B cell (primary cell): ENCODE results near the gene CNTNAP2. TPM values are rescaled to one million over a fixed set of nuclear protein-coding genes. Genes with fewer than 3 reads are reported as not detected.

Source experiments
- ATAC-seq: fragments of 200-7000 bp; cut with Tn5 transposase; one replicate; pipeline ENCODE4 v1.10.0; 2021; ENCODE audit warnings: low read depth, mild to moderate bottlenecking, moderate number of reproducible peaks, moderate library complexity
- CTCF ChIA-PET: fragments of 350-600 bp; sonication (Branson Sonifier 250); formaldehyde crosslinking; loops from one replicate; lab custom pipeline; 2021; ENCODE audit warnings: antibody characterized with exemption, inconsistent platforms; lab: Charles Lee
- POLR2A ChIA-PET: fragments of 350-600 bp; sonication (Branson Sonifier 250); formaldehyde crosslinking; loops from one replicate; lab custom pipeline; 2021; ENCODE audit warnings: antibody characterized with exemption; lab: Charles Lee
- DNase-seq: peaks from one replicate; pipeline ENCODE4 v3.0.0; 2013
- H2AFZ ChIP-seq: 2 replicates; pipeline ENCODE4 v1.6.1; 2012; ENCODE audit warnings: mild to moderate bottlenecking, low read depth, low read length; ENCODE audit not compliant: insufficient read depth, poor library complexity, severe bottlenecking
- H3K27ac ChIP-seq, 2 donors: 1 replicate in 1 of 2; 2 replicates in 1 of 2; pipeline ENCODE4 v1.5.1; 2012 to 2013; ENCODE audit warnings: low read length in 2 of 2, mild to moderate bottlenecking in 2 of 2, moderate library complexity in 1 of 2
- H3K27me3 ChIP-seq, 4 experiments: fragments of 200-600 bp in 1 of 4; sonication (generic) in 1 of 4; replicated peaks in 1 of 4; 1 replicate in 2 of 4; 2 replicates in 2 of 4; pipeline versions ENCODE4 v1.6.1 to v1.7.0; 2013 to 2016; ENCODE audit warnings: low read length in 3 of 4, mild to moderate bottlenecking in 2 of 4, mixed read lengths in 1 of 4, moderate library complexity in 1 of 4; ENCODE audit not compliant: insufficient read depth in 4 of 4, control insufficient read depth in 3 of 4; ENCODE audit errors: control extremely low read depth in 1 of 4
- H3K36me3 ChIP-seq, 2 experiments: replicated peaks in 1 of 2; 1 replicate in 1 of 2; 2 replicates in 1 of 2; pipeline versions ENCODE4 v1.6.1 to v1.7.1; 2013; ENCODE audit warnings: low read length in 1 of 2; ENCODE audit not compliant: insufficient read depth in 2 of 2, control insufficient read depth in 1 of 2; ENCODE audit errors: control extremely low read depth in 1 of 2, extremely low read depth in 1 of 2
- H3K4me1 ChIP-seq, 2 donors: fragments of 200-600 bp in 1 of 2; sonication (generic) in 1 of 2; 1 replicate in 1 of 2; 2 replicates in 1 of 2; pipeline versions ENCODE4 v1.5.1 to v1.6.1; 2013 to 2017; ENCODE audit warnings: low read length in 2 of 2; ENCODE audit not compliant: control insufficient read depth in 2 of 2, insufficient read depth in 2 of 2
- H3K4me2 ChIP-seq: replicated peaks from 2 replicates; pipeline ENCODE3; 2012; ENCODE audit warnings: mild to moderate bottlenecking, low read depth, low read length; ENCODE audit not compliant: poor library complexity, severe bottlenecking
- H3K4me3 ChIP-seq, 5 experiments: fragments of 200-600 bp in 1 of 5; sonication (generic) in 1 of 5; 1 replicate in 3 of 5; 2 replicates in 2 of 5; pipeline versions ENCODE4 v1.5.1 to v1.7.0; 2011 to 2016; ENCODE audit warnings: low read length in 4 of 5, mild to moderate bottlenecking in 4 of 5, low read depth in 2 of 5, control low read depth in 1 of 5, moderate library complexity in 1 of 5; ENCODE audit not compliant: insufficient read depth in 1 of 5; ENCODE audit errors: control extremely low read depth in 1 of 5, extremely low read depth in 1 of 5
- H3K79me2 ChIP-seq: fragments of 200-600 bp; sonication (generic); one replicate; pipeline ENCODE4 v1.6.0; 2016; ENCODE audit warnings: low read length; ENCODE audit not compliant: control insufficient read depth, insufficient read depth
- H3K9ac ChIP-seq: fragments of 200-600 bp; sonication (generic); 2 replicates; pipeline ENCODE4 v1.6.1; 2017; ENCODE audit warnings: mild to moderate bottlenecking, low read length, moderate library complexity
- H3K9me3 ChIP-seq, 3 donors: one replicate each; pipeline versions ENCODE4 v1.6.1 to v1.7.1; 2013; ENCODE audit warnings: low read length in 2 of 3; ENCODE audit not compliant: control insufficient read depth in 2 of 3, insufficient read depth in 1 of 3; ENCODE audit errors: control extremely low read depth in 1 of 3
- H4K20me1 ChIP-seq: 2 replicates; pipeline ENCODE4 v1.6.0; 2012; ENCODE audit warnings: mild to moderate bottlenecking, low read length; ENCODE audit not compliant: insufficient read depth, control insufficient read depth, poor library complexity, severe bottlenecking
- H3K27ac Mint-ChIP-seq: one replicate; pipeline ENCODE4 v1.8.0; 2021; ENCODE audit warnings: mixed read lengths
- H3K27me3 Mint-ChIP-seq: one replicate; pipeline ENCODE4 v1.8.0; 2021; ENCODE audit warnings: mixed read lengths
- H3K4me1 Mint-ChIP-seq: one replicate; pipeline ENCODE4 v1.8.0; 2021; ENCODE audit warnings: mixed read lengths
- H3K4me3 Mint-ChIP-seq: one replicate; pipeline ENCODE4 v1.8.0; 2021; ENCODE audit warnings: mixed read lengths
- H3K9me3 Mint-ChIP-seq: one replicate; pipeline ENCODE4 v1.8.0; 2022; ENCODE audit warnings: mixed read lengths; ENCODE audit not compliant: insufficient read depth
- CTCF ChIP-seq: fragments of 200-600 bp; IDR thresholded peaks from one replicate; pipeline ENCODE4 v1.8.0; 2022; ENCODE audit warnings: antibody characterized with exemption, mild to moderate bottlenecking
- EZH2 ChIP-seq: IDR thresholded peaks from 2 replicates; pipeline ENCODE4 v1.6.1; 2012; ENCODE audit warnings: borderline replicate concordance, low read depth, mild to moderate bottlenecking, moderate library complexity, low read length; ENCODE audit not compliant: insufficient read depth, poor library complexity, severe bottlenecking
- WGBS: methylation state at CpG from one replicate; pipeline ENCODE4 v1.1.5; 2013; ENCODE audit warnings: missing lambda C conversion rate; ENCODE audit not compliant: insufficient coverage; 5-methylcytosine and 5-hydroxymethylcytosine counted together
- intact Hi-C: fragments of 100-400 bp; cut with micrococcal nuclease; formaldehyde crosslinking; loops from one replicate; pipeline ENCODE4 v1.10.0; 2022
- polyA plus RNA-seq: library from polyadenylated mRNA; depleted of rRNA; stranded (reverse); fragments of >200 nt; gene quantifications from 2 replicates; pipeline ENCODE4 v1.2.3, GENCODE V29; 2012
- total RNA-seq, 2 donors: library from RNA; stranded (reverse); fragments of 120-200 nt in 1 of 2; gene quantifications; 1 replicate in 1 of 2; 2 replicates in 1 of 2; pipeline versions ENCODE4 v1.2.3 to v1.2.4, GENCODE V29; 2013 to 2022

The CNTNAP2 gene
- total and polyA plus RNA-seq, 2 donors (not counting 1 experiment from before 2014, with no cell fraction given) = 7.4 to 16.6 TPM

GRCh38 chr7:147833970-147834369 is 1717.4 kb downstream of the CNTNAP2 start:
- CTCF ChIA-PET = no interaction called here
- WGBS = no CpG with 5 or more reads among the region's 1 CpG
- Histone ChIP-seq H3K4me1 (no peaks in the 10 kb centered on the region), H3K27me3 (no peaks in the 10 kb centered on the region), H3K9ac (no peak overlapping the region), H3K4me2 (no peak overlapping the region), H3K9me3 (peaks cover 0 to 6% (median 0%) of the 10 kb centered on the region in 3 donors), H4K20me1 (no peaks in the 10 kb centered on the region), H2AFZ (no peak overlapping the region), H3K79me2 (no peaks in the 10 kb centered on the region), H3K36me3 (no peaks in the 10 kb centered on the region), H3K27ac (no peak overlapping the region), H3K4me3 (no peak overlapping the region)
- no peak overlapping the region for H3K4me3 Mint-ChIP-seq
- DNase-seq = no peak
- intact Hi-C loops = no loop called here
- H3K9me3 Mint-ChIP-seq = peaks cover 4% of the 10 kb centered on the region
- no peak overlapping the region for H3K27ac Mint-ChIP-seq
- H3K27me3 Mint-ChIP-seq = no peaks in the 10 kb centered on the region
- H3K4me1 Mint-ChIP-seq = no peaks in the 10 kb centered on the region
- no peak for ATAC-seq
- TF ChIP-seq EZH2 = no peak
- no peak for TF ChIP-seq CTCF
- POLR2A ChIA-PET = no interaction called here

GRCh38 chr7:147852833-147853232 is 1736.2 kb downstream of the CNTNAP2 start:
- no peaks in the 10 kb centered on the region for H4K20me1 ChIP-seq
- POLR2A ChIA-PET = no interaction called here
- H3K9me3 ChIP-seq = peaks cover 0 to 6% (median 0%) of the 10 kb centered on the region in 3 donors
- no peaks in the 10 kb centered on the region for H3K36me3 ChIP-seq
- Mint-ChIP-seq H3K4me3 (no peak overlapping the region), H3K27ac (no peak overlapping the region), H3K27me3 (no peaks in the 10 kb centered on the region), H3K9me3 (no peaks in the 10 kb centered on the region), H3K4me1 (no peaks in the 10 kb centered on the region)
- ATAC-seq (no peak), DNase-seq (no peak)
- H3K27me3 ChIP-seq = no peaks in the 10 kb centered on the region
- no peak overlapping the region for H3K9ac ChIP-seq
- CTCF ChIA-PET = no interaction called here
- intact Hi-C loops = no loop called here
- H3K79me2 ChIP-seq = no peaks in the 10 kb centered on the region
- no peak overlapping the region for H3K4me3 ChIP-seq
- H3K4me1 ChIP-seq = no peaks in the 10 kb centered on the region
- no peak overlapping the region for H3K4me2 ChIP-seq
- no peak for TF ChIP-seq EZH2
- TF ChIP-seq CTCF = no peak
- H2AFZ ChIP-seq = no peak overlapping the region
- H3K27ac ChIP-seq = no peak overlapping the region
